HCT116 (cell line): ENCODE results near the gene NTSR1. TPM values are rescaled to one million over a fixed set of nuclear protein-coding genes. Genes with fewer than 3 reads are reported as not detected.

Experiments used
- ATAC-seq: fragments of 200-7000 bp; cut with Tn5 transposase; 2 replicates; pipeline ENCODE4 v1.9.1; 2020; ENCODE audit warnings: mild to moderate bottlenecking, moderate library complexity
- BruUV-seq: library from RNA; stranded (reverse); fragments of 400-500 nt; replicated peaks from 2 replicates; lab custom pipeline; 2021; lab: Mats Ljungman, UMichigan
- CTCF ChIA-PET: fragments of 300-600 bp; sonication (Branson Sonifier 250); formaldehyde crosslinking; loops from one replicate; lab custom pipeline; 2021; ENCODE audit warnings: antibody characterized with exemption; lab: Charles Lee
- POLR2A ChIA-PET: fragments of 300-600, 350-600 bp; sonication (Branson Sonifier 250); formaldehyde crosslinking; loops from one replicate; lab custom pipeline; 2021; ENCODE audit warnings: antibody characterized with exemption; lab: Charles Lee
- RAD21 ChIA-PET, 2 experiments: fragments of 300-600 bp; sonication (Branson Sonifier 250); formaldehyde crosslinking; loops; one replicate each; lab custom pipeline; 2023; ENCODE audit warnings: low total read pairs in 2 of 2; ENCODE audit not compliant: uncharacterized antibody in 2 of 2, unreplicated experiment in 2 of 2, low non-redundant PET in 1 of 2; lab: Charles Lee
- DNase-seq: peaks from one replicate; pipeline ENCODE4 v3.0.0-alpha.2; 2010; ENCODE audit warnings: low read depth, low spot score
- H2AFZ ChIP-seq: fragments of 200-600 bp; shearing (Covaris generic), sonication (generic); 2 replicates; pipeline ENCODE4 v1.6.1; 2017; ENCODE audit warnings: low read depth, mixed run types, mixed read lengths, antibody characterized with exemption, low read length; ENCODE audit not compliant: poor library complexity, severe bottlenecking
- H3K27ac ChIP-seq: 2 replicates; pipeline ENCODE4 v1.5.1; 2012; ENCODE audit warnings: low read depth, low read length
- H3K27me3 ChIP-seq: fragments of 200-600 bp; sonication (generic); 2 replicates; pipeline ENCODE4 v1.6.1; 2016; ENCODE audit warnings: mixed run types, low read length, mixed read lengths; ENCODE audit not compliant: insufficient read depth
- H3K36me3 ChIP-seq, 2 experiments: fragments of 200-500 bp in 1 of 2; fragments of 200-600 bp in 1 of 2; sonication (Bioruptor generic) in 1 of 2; sonication (generic) in 1 of 2; 2 replicates each; pipeline versions ENCODE4 v1.5.1 to v1.6.1; 2014 to 2016; ENCODE audit warnings: low read length in 2 of 2, inconsistent platforms in 1 of 2, mixed read lengths in 1 of 2, mixed run types in 1 of 2; ENCODE audit not compliant: insufficient read depth in 2 of 2, control insufficient read depth in 1 of 2
- H3K4me1 ChIP-seq, 2 experiments: fragments of 200-600 bp in 1 of 2; sonication (generic) in 1 of 2; 2 replicates each; pipeline versions ENCODE4 v1.5.1 to v1.6.1; 2012 to 2017; ENCODE audit warnings: low read length in 2 of 2, inconsistent platforms in 1 of 2, mild to moderate bottlenecking in 1 of 2, mixed read lengths in 1 of 2, mixed run types in 1 of 2, moderate library complexity in 1 of 2; ENCODE audit not compliant: insufficient read depth in 2 of 2, control insufficient read depth in 1 of 2
- H3K4me2 ChIP-seq: fragments of 200-600 bp; sonication (generic); 2 replicates; pipeline ENCODE4 v1.6.1; 2017; ENCODE audit warnings: mixed run types, low read length, mixed read lengths
- H3K4me3 ChIP-seq, 2 experiments: fragments of 200-600 bp in 1 of 2; sonication (generic) in 1 of 2; replicated peaks in 1 of 2; 2 replicates each; pipeline ENCODE4 v1.5.1; 2011 to 2016; ENCODE audit warnings: low read length in 2 of 2, control low read depth in 1 of 2, low read depth in 1 of 2, mild to moderate bottlenecking in 1 of 2, mixed read lengths in 1 of 2, mixed run types in 1 of 2
- H3K79me2 ChIP-seq: fragments of 200-600 bp; sonication (generic); 2 replicates; pipeline ENCODE4 v1.6.1; 2017; ENCODE audit warnings: mild to moderate bottlenecking, mixed run types, low read length, moderate library complexity, mixed read lengths; ENCODE audit not compliant: insufficient read depth
- H3K9ac ChIP-seq: fragments of 200-600 bp; sonication (generic); 2 replicates; pipeline ENCODE4 v1.6.1; 2016; ENCODE audit warnings: low read length, mixed read lengths
- H3K9me2 ChIP-seq: fragments of 200-600 bp; sonication (generic), shearing (Covaris generic); 2 replicates; pipeline ENCODE4 v1.6.1; 2017; ENCODE audit warnings: mixed run types, mild to moderate bottlenecking, moderate library complexity; ENCODE audit not compliant: insufficient read depth
- H3K9me3 ChIP-seq, 2 experiments: fragments of 200-500 bp in 1 of 2; fragments of 200-600 bp in 1 of 2; sonication (Bioruptor generic) in 1 of 2; sonication (generic) in 1 of 2; 2 replicates each; pipeline ENCODE4 v1.6.1; 2014 to 2017; ENCODE audit warnings: low read length in 2 of 2, mixed read lengths in 2 of 2, inconsistent platforms in 1 of 2, low read depth in 1 of 2, mild to moderate bottlenecking in 1 of 2, mixed run types in 1 of 2, moderate library complexity in 1 of 2; ENCODE audit not compliant: control insufficient read depth in 1 of 2, insufficient read depth in 1 of 2
- H4K20me1 ChIP-seq: fragments of 200-600 bp; sonication (generic), shearing (Covaris generic); 2 replicates; pipeline ENCODE4 v1.6.1; 2017; ENCODE audit warnings: mixed run types, mild to moderate bottlenecking, moderate library complexity; ENCODE audit not compliant: insufficient read depth
- CBX3 ChIP-seq: IDR thresholded peaks from 2 replicates; pipeline ENCODE4 v1.6.1; 2012; ENCODE audit warnings: low read depth
- CEBPB ChIP-seq: IDR thresholded peaks from 2 replicates; pipeline ENCODE4 v1.6.1; 2012; ENCODE audit warnings: low read depth
- ELF1 ChIP-seq: IDR thresholded peaks from 2 replicates; pipeline ENCODE4 v1.6.1; 2012; ENCODE audit warnings: low read depth, borderline replicate concordance
- EZH2 ChIP-seq: fragments of 200-600 bp; sonication (generic); IDR thresholded peaks from 2 replicates; pipeline ENCODE4 v1.6.1; 2017; ENCODE audit warnings: antibody characterized with exemption, mixed run types
- JUND ChIP-seq: IDR thresholded peaks from 2 replicates; pipeline ENCODE4 v1.6.1; 2012
- POLR2A ChIP-seq: IDR thresholded peaks from 2 replicates; pipeline ENCODE4 v1.7.0; 2011; ENCODE audit warnings: borderline replicate concordance; ENCODE audit not compliant: insufficient read depth, insufficient read length; ENCODE audit errors: extremely low read depth
- POLR2AphosphoS5 ChIP-seq: IDR thresholded peaks from 2 replicates; pipeline ENCODE4 v1.6.1; 2011; ENCODE audit warnings: mild to moderate bottlenecking, low read depth, low read length, moderate library complexity
- RAD21 ChIP-seq: IDR thresholded peaks from 2 replicates; pipeline ENCODE4 v1.6.1; 2012; ENCODE audit warnings: low read depth, mild to moderate bottlenecking
- YY1 ChIP-seq: IDR thresholded peaks from 2 replicates; pipeline ENCODE4 v1.6.1; 2011; ENCODE audit warnings: low read length, low read depth, moderate library complexity, mild to moderate bottlenecking; ENCODE audit not compliant: insufficient replicate concordance; ENCODE audit errors: extremely low read depth
- ZFX ChIP-seq: fragments of 450-650 bp; IDR thresholded peaks from 2 replicates; pipeline ENCODE4 v1.6.1; 2017
- intact Hi-C: fragments of 100-400 bp; cut with micrococcal nuclease; formaldehyde crosslinking; loops from 2 replicates; pipeline ENCODE4 v1.10.0; 2022
- total RNA-seq: library from RNA; stranded (reverse); gene quantifications from one replicate; pipeline ENCODE4 v1.2.1, GENCODE V29; 2021; ENCODE audit not compliant: unreplicated experiment
- TF ChIP-seq, protein P1 (sequence below): IDR thresholded peaks from 2 replicates; pipeline ENCODE4 v1.6.1; 2011; ENCODE audit warnings: mild to moderate bottlenecking, low read length, moderate library complexity; ENCODE audit not compliant: insufficient replicate concordance; ENCODE audit errors: extremely low read depth
- TF ChIP-seq, protein P2 (sequence below): IDR thresholded peaks from 2 replicates; pipeline ENCODE4 v1.6.1; 2012; ENCODE audit warnings: low read depth

NTSR1 gene
- total RNA-seq, 1 experiment from 2014 or later, result 187 TPM

- no TSS peak for BruUV-seq
- POLR2A ChIA-PET, result interaction anchor here (1.2 kb wide), 1 partner anchor 18 kb away, joined by 3 read pairs; no protein-coding TSS in a partner anchor
Observed at GRCh38 chr20:62758226-62758912, 49.7 kb downstream of the NTSR1 start.

More at GRCh38 chr20:62758226-62758912, 49.7 kb downstream of the NTSR1 start:
- TF ChIP-seq CBX3, result no peak
- no peak for TF ChIP-seq YY1
- TF ChIP-seq POLR2AphosphoS5, result peak; percentile 48; the same call in 1 of the 2 replicates
- no peak for TF ChIP-seq ZFX
- no peak for TF ChIP-seq ELF1
- no peak for TF ChIP-seq POLR2A
- TF ChIP-seq JUND, result no peak
- 0 out of 2 replicates have a peak, but pooled peaks have one; percentile 3 for TF ChIP-seq RAD21
- TF ChIP-seq CEBPB, result no peak
- TF ChIP-seq, protein P1, sequence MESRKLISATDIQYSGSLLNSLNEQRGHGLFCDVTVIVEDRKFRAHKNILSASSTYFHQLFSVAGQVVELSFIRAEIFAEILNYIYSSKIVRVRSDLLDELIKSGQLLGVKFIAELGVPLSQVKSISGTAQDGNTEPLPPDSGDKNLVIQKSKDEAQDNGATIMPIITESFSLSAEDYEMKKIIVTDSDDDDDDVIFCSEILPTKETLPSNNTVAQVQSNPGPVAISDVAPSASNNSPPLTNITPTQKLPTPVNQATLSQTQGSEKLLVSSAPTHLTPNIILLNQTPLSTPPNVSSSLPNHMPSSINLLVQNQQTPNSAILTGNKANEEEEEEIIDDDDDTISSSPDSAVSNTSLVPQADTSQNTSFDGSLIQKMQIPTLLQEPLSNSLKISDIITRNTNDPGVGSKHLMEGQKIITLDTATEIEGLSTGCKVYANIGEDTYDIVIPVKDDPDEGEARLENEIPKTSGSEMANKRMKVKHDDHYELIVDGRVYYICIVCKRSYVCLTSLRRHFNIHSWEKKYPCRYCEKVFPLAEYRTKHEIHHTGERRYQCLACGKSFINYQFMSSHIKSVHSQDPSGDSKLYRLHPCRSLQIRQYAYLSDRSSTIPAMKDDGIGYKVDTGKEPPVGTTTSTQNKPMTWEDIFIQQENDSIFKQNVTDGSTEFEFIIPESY, result no peak
- TF ChIP-seq EZH2, result no peak
- TF ChIP-seq, protein P2, sequence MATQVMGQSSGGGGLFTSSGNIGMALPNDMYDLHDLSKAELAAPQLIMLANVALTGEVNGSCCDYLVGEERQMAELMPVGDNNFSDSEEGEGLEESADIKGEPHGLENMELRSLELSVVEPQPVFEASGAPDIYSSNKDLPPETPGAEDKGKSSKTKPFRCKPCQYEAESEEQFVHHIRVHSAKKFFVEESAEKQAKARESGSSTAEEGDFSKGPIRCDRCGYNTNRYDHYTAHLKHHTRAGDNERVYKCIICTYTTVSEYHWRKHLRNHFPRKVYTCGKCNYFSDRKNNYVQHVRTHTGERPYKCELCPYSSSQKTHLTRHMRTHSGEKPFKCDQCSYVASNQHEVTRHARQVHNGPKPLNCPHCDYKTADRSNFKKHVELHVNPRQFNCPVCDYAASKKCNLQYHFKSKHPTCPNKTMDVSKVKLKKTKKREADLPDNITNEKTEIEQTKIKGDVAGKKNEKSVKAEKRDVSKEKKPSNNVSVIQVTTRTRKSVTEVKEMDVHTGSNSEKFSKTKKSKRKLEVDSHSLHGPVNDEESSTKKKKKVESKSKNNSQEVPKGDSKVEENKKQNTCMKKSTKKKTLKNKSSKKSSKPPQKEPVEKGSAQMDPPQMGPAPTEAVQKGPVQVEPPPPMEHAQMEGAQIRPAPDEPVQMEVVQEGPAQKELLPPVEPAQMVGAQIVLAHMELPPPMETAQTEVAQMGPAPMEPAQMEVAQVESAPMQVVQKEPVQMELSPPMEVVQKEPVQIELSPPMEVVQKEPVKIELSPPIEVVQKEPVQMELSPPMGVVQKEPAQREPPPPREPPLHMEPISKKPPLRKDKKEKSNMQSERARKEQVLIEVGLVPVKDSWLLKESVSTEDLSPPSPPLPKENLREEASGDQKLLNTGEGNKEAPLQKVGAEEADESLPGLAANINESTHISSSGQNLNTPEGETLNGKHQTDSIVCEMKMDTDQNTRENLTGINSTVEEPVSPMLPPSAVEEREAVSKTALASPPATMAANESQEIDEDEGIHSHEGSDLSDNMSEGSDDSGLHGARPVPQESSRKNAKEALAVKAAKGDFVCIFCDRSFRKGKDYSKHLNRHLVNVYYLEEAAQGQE, result no peak
- no peaks in the 10 kb centered on the region for H3K27me3 ChIP-seq
- H3K4me3 ChIP-seq, result no peak overlapping the region
- H2AFZ ChIP-seq, result no peak overlapping the region
- no peaks in the 10 kb centered on the region for H3K9me3 ChIP-seq
- H3K27ac ChIP-seq, result peak overlapping the region; percentile 39; the same call in 1 of the 2 replicates
- no peak overlapping the region for H3K9ac ChIP-seq
- H3K4me2 ChIP-seq, result no peak overlapping the region
- H3K36me3 ChIP-seq, result peaks cover 21 to 48% of the 10 kb centered on the region in 2 experiments; a peak in 3 of 4 replicates
- intact Hi-C loops, result no loop called here
- peaks cover 26% of the 10 kb centered on the region for H3K79me2 ChIP-seq
- CTCF ChIA-PET, result no interaction called here
- peaks cover 0 to 36% of the 10 kb centered on the region in 2 experiments; a peak in 2 of 4 replicates for H3K4me1 ChIP-seq
- RAD21 ChIA-PET, result no interaction called here
- no peak for ATAC-seq
- no peaks in the 10 kb centered on the region for H3K9me2 ChIP-seq
- H4K20me1 ChIP-seq, result peaks cover 13% of the 10 kb centered on the region; the same call in 1 of the 2 replicates
- no peak for DNase-seq
